Tibial nerve (tissue), 4 donors: Measurements from ENCODE around the gene COPZ1. TPM values are rescaled to one million over a fixed set of nuclear protein-coding genes. Genes with fewer than 3 reads are reported as not detected.

Experiments
- DNase-seq, 2 donors: peaks; one replicate each; pipeline ENCODE4 v3.0.0-alpha.2; 2019; ENCODE audit warnings: low spot score in 2 of 2
- H3K27ac ChIP-seq, 4 donors: fragments of 200-600 bp; sonication (generic) in 3 of 4; one replicate each; pipeline ENCODE4 v1.5.1; 2017 to 2019; ENCODE audit warnings: mild to moderate bottlenecking in 1 of 4
- H3K27me3 ChIP-seq, 2 donors: fragments of 200-600 bp; sonication (generic) in 1 of 2; one replicate each; pipeline versions ENCODE4 v1.5.1 to v1.6.0; 2017 to 2019
- H3K36me3 ChIP-seq, 3 donors: fragments of 200-600 bp; sonication (generic); one replicate each; pipeline ENCODE4 v1.5.1; 2018 to 2019
- H3K4me1 ChIP-seq, 4 donors: fragments of 200-600 bp; sonication (generic) in 3 of 4; one replicate each; pipeline ENCODE4 v1.5.1; 2017 to 2019
- H3K4me3 ChIP-seq, 4 donors: fragments of 200-600 bp; sonication (generic) in 3 of 4; one replicate each; pipeline ENCODE4 v1.5.1; 2017 to 2019; ENCODE audit warnings: mild to moderate bottlenecking in 1 of 4, moderate library complexity in 1 of 4
- H3K9me3 ChIP-seq, 4 donors: fragments of 200-600 bp; sonication (generic) in 3 of 4; one replicate each; pipeline ENCODE4 v1.5.1; 2017 to 2019
- EP300 ChIP-seq, 2 donors: sonication (generic); formaldehyde crosslinking; IDR thresholded peaks; one replicate each; pipeline ENCODE4 v1.6.1; 2017; ENCODE audit warnings: antibody characterized with exemption in 2 of 2, mild to moderate bottlenecking in 1 of 2
- POLR2A ChIP-seq, 2 donors: fragments of 450-650 bp; IDR thresholded peaks; one replicate each; pipeline ENCODE4 v1.6.1; 2017; ENCODE audit warnings: antibody characterized with exemption in 2 of 2, mild to moderate bottlenecking in 2 of 2, moderate library complexity in 2 of 2
- WGBS, 2 donors: methylation state at CpG; one replicate each; pipeline ENCODE4 v1.1.5; 2018; 5-methylcytosine and 5-hydroxymethylcytosine counted together
- total RNA-seq, 4 donors: library from RNA; depleted of rRNA; stranded (reverse); fragments of >200 nt; gene quantifications; one replicate each; pipeline ENCODE4 v1.1.0, GENCODE V29; 2016
- TF ChIP-seq, protein P1 (sequence below), 5 experiments: fragments of 200-600 bp in 3 of 5; fragments of 450-650 bp in 2 of 5; sonication (generic) in 3 of 5; IDR thresholded peaks; one replicate each; pipeline ENCODE4 v1.5.1; 2016 to 2019; ENCODE audit warnings: antibody characterized with exemption in 5 of 5, mild to moderate bottlenecking in 3 of 5, moderate library complexity in 2 of 5

The COPZ1 gene
- total RNA-seq, 4 donors from 2014 or later: 38.0 to 52.0 (median 43.6) TPM

DNA sequence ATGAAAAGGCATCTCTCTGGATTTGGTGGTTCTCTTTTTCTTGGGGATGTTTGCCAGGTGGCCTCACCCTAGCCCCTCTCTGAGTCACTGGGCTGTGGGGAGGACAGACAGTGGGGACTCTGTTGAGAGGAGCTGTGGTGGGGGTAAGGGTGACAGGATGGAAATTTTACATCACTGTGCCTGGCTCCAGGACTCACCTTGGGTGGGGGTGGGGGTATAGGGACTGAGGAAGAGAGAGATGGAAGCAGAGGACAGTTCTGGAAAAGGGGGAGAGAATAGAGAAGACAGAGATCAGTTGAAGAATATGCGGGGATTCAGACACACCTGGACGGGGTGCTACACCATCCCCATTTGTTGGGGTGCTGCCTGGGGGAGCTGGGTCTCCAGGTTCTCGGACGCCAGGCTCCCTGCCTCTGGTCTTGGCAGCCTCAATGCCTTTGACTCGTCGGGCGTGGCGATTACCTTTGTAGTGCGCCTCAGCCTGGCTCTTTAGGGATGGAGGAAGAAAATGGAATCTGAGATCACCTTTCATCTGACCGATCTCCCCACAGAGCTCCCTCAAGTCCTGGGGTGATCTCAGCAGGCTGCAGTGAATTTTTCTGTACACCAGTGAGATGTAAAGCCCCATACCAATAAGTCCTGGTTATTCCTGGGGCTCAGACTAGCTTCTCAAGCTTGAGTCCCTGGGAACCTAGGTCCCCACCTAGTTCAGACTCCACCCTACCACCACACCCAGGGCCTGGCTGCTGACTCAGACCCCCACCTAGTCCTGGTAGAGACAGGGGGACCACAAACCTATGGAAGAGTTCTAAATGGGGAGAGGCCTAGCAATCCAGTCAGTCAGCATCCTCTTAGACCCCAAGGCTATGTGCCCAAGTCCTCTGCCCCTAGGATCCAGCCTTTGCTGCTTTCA, 49.0 kb downstream of the COPZ1 start:
- no peak for DNase-seq
- Histone ChIP-seq H3K36me3 (no peaks in the 10 kb centered on the region), H3K4me1 (peaks cover 0 to 88% (median 36%) of the 10 kb centered on the region in 4 donors), H3K9me3 (no peaks in the 10 kb centered on the region), H3K4me3 (no peak overlapping the region), H3K27me3 (no peaks in the 10 kb centered on the region), H3K27ac (peak overlapping the region in 3 of 4 donors; percentile 37 to 86 (median 77))
- TF ChIP-seq, protein P1, sequence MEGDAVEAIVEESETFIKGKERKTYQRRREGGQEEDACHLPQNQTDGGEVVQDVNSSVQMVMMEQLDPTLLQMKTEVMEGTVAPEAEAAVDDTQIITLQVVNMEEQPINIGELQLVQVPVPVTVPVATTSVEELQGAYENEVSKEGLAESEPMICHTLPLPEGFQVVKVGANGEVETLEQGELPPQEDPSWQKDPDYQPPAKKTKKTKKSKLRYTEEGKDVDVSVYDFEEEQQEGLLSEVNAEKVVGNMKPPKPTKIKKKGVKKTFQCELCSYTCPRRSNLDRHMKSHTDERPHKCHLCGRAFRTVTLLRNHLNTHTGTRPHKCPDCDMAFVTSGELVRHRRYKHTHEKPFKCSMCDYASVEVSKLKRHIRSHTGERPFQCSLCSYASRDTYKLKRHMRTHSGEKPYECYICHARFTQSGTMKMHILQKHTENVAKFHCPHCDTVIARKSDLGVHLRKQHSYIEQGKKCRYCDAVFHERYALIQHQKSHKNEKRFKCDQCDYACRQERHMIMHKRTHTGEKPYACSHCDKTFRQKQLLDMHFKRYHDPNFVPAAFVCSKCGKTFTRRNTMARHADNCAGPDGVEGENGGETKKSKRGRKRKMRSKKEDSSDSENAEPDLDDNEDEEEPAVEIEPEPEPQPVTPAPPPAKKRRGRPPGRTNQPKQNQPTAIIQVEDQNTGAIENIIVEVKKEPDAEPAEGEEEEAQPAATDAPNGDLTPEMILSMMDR (IDR thresholded peaks at IDR 0.05): no peak
- no peak for TF ChIP-seq POLR2A (IDR thresholded peaks at IDR 0.05)
- TF ChIP-seq EP300 (IDR thresholded peaks at IDR 0.05): no peak
- WGBS, 2 donors: 93 to 96% methylated on average over 10 of the region's 10 CpGs

GRCh38 chr12:54374562-54375258, 49.8 kb downstream of the COPZ1 start:
- Histone ChIP-seq H3K4me1 (peaks cover 0 to 87% (median 35%) of the 10 kb centered on the region in 4 donors), H3K9me3 (no peaks in the 10 kb centered on the region), H3K36me3 (no peaks in the 10 kb centered on the region), H3K27me3 (no peaks in the 10 kb centered on the region), H3K27ac (peak overlapping the region in 3 of 4 donors; percentile 37 to 86 (median 77)), H3K4me3 (no peak overlapping the region)
- WGBS, 2 donors: 23 to 25% methylated on average over 2 of the region's 2 CpGs
- no peak for DNase-seq
- no peak for TF ChIP-seq POLR2A (IDR thresholded peaks at IDR 0.05)
- TF ChIP-seq, protein P1 (IDR thresholded peaks at IDR 0.05): no peak
- TF ChIP-seq EP300 (IDR thresholded peaks at IDR 0.05): no peak

- H3K27ac ChIP-seq: peak overlapping the region in 3 of 4 donors; percentile 60 to 86 (median 77)
- H3K9me3 ChIP-seq: no peaks in the 10 kb centered on the region
- H3K4me3 ChIP-seq: no peak overlapping the region
- TF ChIP-seq EP300 (IDR thresholded peaks at IDR 0.05) (no peak), POLR2A (IDR thresholded peaks at IDR 0.05) (no peak)
- TF ChIP-seq, protein P1 (IDR thresholded peaks at IDR 0.05): no peak
- WGBS, 2 donors: 25 to 38% methylated on average over 2 of the region's 2 CpGs
- no peaks in the 10 kb centered on the region for H3K27me3 ChIP-seq
- H3K36me3 ChIP-seq: no peaks in the 10 kb centered on the region
- no peak for DNase-seq
- H3K4me1 ChIP-seq: peaks cover 0 to 84% (median 33%) of the 10 kb centered on the region in 4 donors
Measured at GRCh38 chr12:54375259-54375579, 50.3 kb downstream of the COPZ1 start.

- Histone ChIP-seq H3K9me3 (no peaks in the 10 kb centered on the region), H3K4me3 (no peak overlapping the region), H3K27me3 (no peaks in the 10 kb centered on the region), H3K4me1 (peaks cover 0 to 70% (median 25%) of the 10 kb centered on the region in 4 donors), H3K27ac (peak overlapping the region; percentile 16 to 86 (median 68)), H3K36me3 (no peaks in the 10 kb centered on the region)
- TF ChIP-seq POLR2A (IDR thresholded peaks at IDR 0.05) (no peak), EP300 (IDR thresholded peaks at IDR 0.05) (peak in 1 of 2 donors; percentile 34)
- WGBS, 2 donors: 41 to 69% methylated on average over 4 of the region's 4 CpGs
- peak in 1 of 2 donors; percentile 57 for DNase-seq
Measured at GRCh38 chr12:54376596-54376995, 51.7 kb downstream of the COPZ1 start.

DNA sequence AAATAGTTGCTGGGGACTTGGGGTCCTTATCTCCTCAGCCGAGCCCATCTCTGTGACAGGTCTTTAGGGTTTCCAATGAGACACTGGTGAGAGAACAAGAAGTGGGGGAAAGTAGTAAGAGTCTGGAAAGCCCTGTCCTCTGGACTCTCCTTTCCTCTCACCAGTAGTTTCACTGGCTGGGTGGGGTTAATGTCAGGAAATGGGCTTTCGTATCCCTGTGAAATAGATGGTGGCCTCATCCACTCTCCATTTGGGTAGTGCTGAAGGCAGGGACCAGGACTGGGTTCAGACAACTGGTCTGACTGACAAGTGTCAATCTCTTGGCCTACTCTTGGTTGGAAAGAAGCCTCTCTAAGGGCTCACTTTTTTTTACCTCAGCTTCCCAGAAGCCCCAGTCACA, 52.1 kb downstream of the COPZ1 start:
- no peaks in the 10 kb centered on the region for H3K27me3 ChIP-seq
- TF ChIP-seq POLR2A (IDR thresholded peaks at IDR 0.05) (no peak), EP300 (IDR thresholded peaks at IDR 0.05) (no peak)
- TF ChIP-seq, protein P1 (IDR thresholded peaks at IDR 0.05): no peak
- no peaks in the 10 kb centered on the region for H3K36me3 ChIP-seq
- DNase-seq: no peak
- peaks cover 0 to 66% (median 21%) of the 10 kb centered on the region in 4 donors for H3K4me1 ChIP-seq
- H3K4me3 ChIP-seq: no peak overlapping the region
- 58 to 76% methylated on average over 1 to 2 of the region's 2 CpGs for WGBS, 2 donors
- H3K27ac ChIP-seq: peak overlapping the region; percentile 16 to 86 (median 68)
- H3K9me3 ChIP-seq: no peaks in the 10 kb centered on the region
